Liver (tissue), 9 donors: ENCODE results near the gene PLTP. TPM values are rescaled to one million over a fixed set of nuclear protein-coding genes. Genes with fewer than 3 reads are reported as not detected.

Source experiments
- DNase-seq: peaks from one replicate; pipeline ENCODE4 v3.0.0-alpha.2; 2017; ENCODE audit warnings: low spot score
- H3K27ac ChIP-seq, 2 donors: one replicate each; pipeline ENCODE4 v1.7.0; 2013; ENCODE audit warnings: inconsistent platforms in 2 of 2, low read length in 2 of 2, control low read depth in 1 of 2, low read depth in 1 of 2, mild to moderate bottlenecking in 1 of 2
- H3K27me3 ChIP-seq, 4 donors: one replicate each; pipeline versions ENCODE4 v1.6.1 to v1.7.0; 2013; ENCODE audit warnings: low read length in 3 of 4, inconsistent platforms in 1 of 4, mild to moderate bottlenecking in 1 of 4, moderate library complexity in 1 of 4; ENCODE audit not compliant: control insufficient read depth in 4 of 4, insufficient read depth in 4 of 4
- H3K36me3 ChIP-seq, 4 donors: one replicate each; pipeline versions ENCODE4 v1.6.1 to v1.7.0; 2013; ENCODE audit warnings: low read length in 3 of 4, mild to moderate bottlenecking in 3 of 4, low read depth in 1 of 4, moderate library complexity in 1 of 4; ENCODE audit not compliant: control insufficient read depth in 4 of 4, insufficient read depth in 3 of 4
- H3K4me1 ChIP-seq, 4 donors: one replicate each; pipeline versions ENCODE4 v1.6.1 to v1.7.0; 2013; ENCODE audit warnings: low read length in 3 of 4, mild to moderate bottlenecking in 3 of 4, moderate library complexity in 1 of 4; ENCODE audit not compliant: control insufficient read depth in 4 of 4, insufficient read depth in 4 of 4
- H3K4me3 ChIP-seq, 3 donors: one replicate each; pipeline versions ENCODE4 v1.6.1 to v1.7.0; 2013; ENCODE audit warnings: low read length in 3 of 3, control low read depth in 1 of 3, low read depth in 1 of 3, mild to moderate bottlenecking in 1 of 3
- H3K9ac ChIP-seq, 2 donors: one replicate each; pipeline ENCODE4 v1.7.0; 2013; ENCODE audit warnings: low read length in 2 of 2, mild to moderate bottlenecking in 2 of 2, moderate library complexity in 2 of 2, control low read depth in 1 of 2, low read depth in 1 of 2
- H3K9me3 ChIP-seq, 4 donors: one replicate each; pipeline versions ENCODE4 v1.6.1 to v1.7.0; 2013; ENCODE audit warnings: low read length in 3 of 4; ENCODE audit not compliant: control insufficient read depth in 4 of 4
- ATF3 ChIP-seq: IDR thresholded peaks from 2 replicates; pipeline ENCODE4 v1.6.1; 2016; ENCODE audit warnings: antibody characterized with exemption
- CTCF ChIP-seq: fragments of 150-350 bp; IDR thresholded peaks from 2 replicates; pipeline ENCODE4 v1.5.1; 2017; ENCODE audit warnings: improper control_type of control experiment, low read depth, low read length; ENCODE audit not compliant: missing input control
- EGR1 ChIP-seq, 2 donors: IDR thresholded peaks; 2 replicates each; pipeline ENCODE4 v1.6.1; 2016 to 2018; ENCODE audit warnings: antibody characterized with exemption in 2 of 2, low read depth in 2 of 2
- FOXA2 ChIP-seq: IDR thresholded peaks from 2 replicates; pipeline ENCODE4 v1.6.1; 2016; ENCODE audit warnings: antibody characterized with exemption
- GABPA ChIP-seq, 2 donors: IDR thresholded peaks in 1 of 2; conservative IDR thresholded peaks in 1 of 2; 2 replicates each; pipeline ENCODE4 v1.6.1; 2016; ENCODE audit warnings: antibody characterized with exemption in 2 of 2, mild to moderate bottlenecking in 1 of 2, moderate library complexity in 1 of 2
- HNF4G ChIP-seq: IDR thresholded peaks from 2 replicates; pipeline ENCODE4 v1.6.1; 2016; ENCODE audit warnings: antibody characterized with exemption
- JUND ChIP-seq, 2 donors: IDR thresholded peaks; 2 replicates each; pipeline ENCODE4 v1.6.1; 2016; ENCODE audit warnings: antibody characterized with exemption in 2 of 2
- MAX ChIP-seq: IDR thresholded peaks from 2 replicates; pipeline ENCODE4 v1.6.1; 2016; ENCODE audit warnings: antibody characterized with exemption
- NR2F2 ChIP-seq: IDR thresholded peaks from 2 replicates; pipeline ENCODE4 v1.6.1; 2016; ENCODE audit warnings: antibody characterized with exemption
- RAD21 ChIP-seq, 2 donors: IDR thresholded peaks; 2 replicates each; pipeline ENCODE4 v1.6.1; 2016; ENCODE audit warnings: antibody characterized with exemption in 2 of 2, mild to moderate bottlenecking in 2 of 2
- REST ChIP-seq: IDR thresholded peaks from 2 replicates; pipeline ENCODE4 v1.6.1; 2016; ENCODE audit warnings: antibody characterized with exemption, mild to moderate bottlenecking
- RXRA ChIP-seq, 2 donors: IDR thresholded peaks; 2 replicates each; pipeline ENCODE4 v1.6.1; 2017 to 2018; ENCODE audit warnings: antibody characterized with exemption in 2 of 2, mild to moderate bottlenecking in 1 of 2
- SP1 ChIP-seq: IDR thresholded peaks from 2 replicates; pipeline ENCODE4 v1.6.1; 2018; ENCODE audit warnings: antibody characterized with exemption, mild to moderate bottlenecking
- TAF1 ChIP-seq: conservative IDR thresholded peaks from 2 replicates; pipeline ENCODE4 v1.6.1; 2016; ENCODE audit warnings: antibody characterized with exemption, mild to moderate bottlenecking
- YY1 ChIP-seq: IDR thresholded peaks from 2 replicates; pipeline ENCODE4 v1.6.1; 2016; ENCODE audit warnings: antibody characterized with exemption, mild to moderate bottlenecking
- ZBTB33 ChIP-seq: IDR thresholded peaks from 2 replicates; pipeline ENCODE4 v1.6.1; 2016; ENCODE audit warnings: antibody characterized with exemption
- WGBS: extraction: QIAGEN DNeasy Blood & Tissue Kit; methylation state at CpG from one replicate; pipeline ENCODE4 v1.1.7; 2013; 5-methylcytosine and 5-hydroxymethylcytosine counted together
- polyA plus RNA-seq, 2 donors: library from polyadenylated mRNA; stranded (reverse) in 1 of 2; unstranded in 1 of 2; fragments of 200-250 nt in 1 of 2; fragments of >200 nt in 1 of 2; fragmentation: Nextera tagmentation in 1 of 2; extraction: Ambion mirVana in 1 of 2; gene quantifications; one replicate each; pipeline versions ENCODE4 v1.2.1 to v1.2.3, GENCODE V29; 2013 to 2015
- total RNA-seq, 2 donors: library from RNA; depleted of rRNA; stranded (reverse); fragments of >200 nt; gene quantifications; one replicate each; pipeline ENCODE4 v1.2.3, GENCODE V29; 2014
- donor health status: healthy.
- donor health status: healthy.
- donor health status: healthy.
- donor health status: healthy.
- donor health status: healthy.

PLTP gene
- total and polyA plus RNA-seq, 4 donors: 22.5 to 69.5 (median 60.7) TPM

GRCh38 chr20:45861221-45862075 is 50.5 kb downstream of the PLTP start:
- Histone ChIP-seq H3K27me3 (no peaks in the 10 kb centered on the region), H3K36me3 (no peaks in the 10 kb centered on the region), H3K4me1 (peaks cover 5 to 16% (median 9%) of the 10 kb centered on the region in 4 donors), H3K9ac (no peak overlapping the region), H3K9me3 (no peaks in the 10 kb centered on the region), H3K4me3 (no peak overlapping the region), H3K27ac (no peak overlapping the region)
- TF ChIP-seq CTCF (no peak), RXRA (IDR thresholded peaks at IDR 0.05) (no peak), NR2F2 (no peak), YY1 (no peak), TAF1 (no peak), SP1 (no peak), EGR1 (IDR thresholded peaks at IDR 0.05; ENCODE audit: low read depth in 2 of 2) (no peak), RAD21 (IDR thresholded peaks at IDR 0.05) (no peak), ZBTB33 (no peak), FOXA2 (no peak), JUND (IDR thresholded peaks at IDR 0.05) (no peak), MAX (no peak), REST (no peak), HNF4G (no peak), ATF3 (no peak), GABPA (IDR thresholded peaks at IDR 0.05 in 1 of 2, conservative IDR thresholded peaks at IDR 0.05 in 1 of 2) (no peak)
- DNase-seq: no peak
- WGBS: 88% methylated on average over 7 of the region's 7 CpGs
